Heart left ventricle (tissue), 13 donors: ENCODE measurements around the gene ATOSB.

Experiments
- CTCF ChIP-seq, 12 donors: fragments of 200-600 bp; sonication (generic) in 4 of 12; IDR thresholded peaks; one replicate each; pipeline versions ENCODE4 v1.5.0 to v1.8.0; 2018 to 2022; ENCODE audit warnings: antibody characterized with exemption in 12 of 12, mild to moderate bottlenecking in 5 of 12
- POLR2A ChIP-seq, 2 donors: fragments of 450-650 bp; IDR thresholded peaks; one replicate each; pipeline ENCODE4 v1.6.1; 2017; ENCODE audit warnings: antibody characterized with exemption in 2 of 2, mild to moderate bottlenecking in 2 of 2, moderate library complexity in 2 of 2
- donor health status: ischemic (EF 13 %, LVEDD 7.1; RV severe dilation, severe dysfunction).
- donor health status: DM: no; HTN: yes; CAD: no.
- donor health status: DM: no; HTN: no; CAD: no.
- donor health status: ischemic (EF 25% LVEDD 6.9; RV normal size, moderate dysfunction).
- donor health status: ischemic (EF 25% LVEDD 5.7; RV mildly dilated, moderate dysfunction).
- donor health status: ischemic (EF 35%, LVEDD 5.7; RV mildly dilated, moderate dysfunction).
- donor health status: nonischemic (EF 11% LVEDD 7.7; RV severe dilation, severe dysfunction).
- donor health status: DM: yes; HTN: yes; CAD: no.
- donor health status: PGD.
- donor health status: ischemic (EF 29% LVEDD 5.4; RV normal size, mild dysfunction).
- donor health status: nonischemic (EF 23%, LVEDD 6.1; RV moderate dilation, normal function).

GRCh38 chr9:35134920-35135319, 19.3 kb upstream of the ATOSB start:
- TF ChIP-seq CTCF (IDR thresholded peaks at IDR 0.05), result no peak
- TF ChIP-seq POLR2A (IDR thresholded peaks at IDR 0.05), result no peak
